Fibroblast of villous mesenchyme (primary cell): Measurements from ENCODE around the gene SVIP. TPM values are rescaled to one million over a fixed set of nuclear protein-coding genes. Genes with fewer than 3 reads are reported as not detected.

Source experiments
- DNase-seq: peaks from one replicate; pipeline ENCODE4 v3.0.0-alpha.2; 2010; ENCODE audit warnings: low read depth
- H3K4me3 ChIP-seq: 2 replicates; pipeline ENCODE4 v1.5.1; 2011; ENCODE audit warnings: low read depth, mild to moderate bottlenecking, low read length
- total RNA-seq: library from RNA; depleted of rRNA; stranded (reverse); fragments of >200 nt; gene quantifications from 2 replicates; pipeline ENCODE4 v1.2.3, GENCODE V29; 2012
- TF ChIP-seq, protein P1 (sequence below): IDR thresholded peaks from 2 replicates; pipeline ENCODE4 v1.5.1; 2012; ENCODE audit warnings: low read depth, mild to moderate bottlenecking, low read length; ENCODE audit not compliant: insufficient read depth

The SVIP gene
- total RNA-seq, 1 donor, result 3.9 TPM

DNA sequence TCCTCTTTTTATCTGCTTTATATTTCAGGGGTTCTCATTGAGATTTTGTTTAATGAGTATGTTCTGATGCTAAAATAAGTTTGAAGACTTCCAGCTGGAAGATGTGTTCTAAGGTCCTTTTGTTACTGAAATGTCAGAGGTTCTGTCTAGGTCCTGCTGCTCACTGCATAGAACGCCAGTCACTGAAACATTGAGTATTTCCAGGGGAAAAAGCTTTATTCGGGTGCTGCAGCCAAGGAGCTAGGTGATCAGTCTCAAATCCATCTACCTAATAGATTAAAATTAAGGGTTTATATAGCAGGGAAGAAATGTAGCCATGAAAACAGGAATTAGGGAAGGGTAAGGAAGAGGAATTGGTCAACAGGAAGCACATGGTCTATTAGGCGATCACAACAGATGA is 19.7 kb downstream of the SVIP start:
- no peak for DNase-seq
- TF ChIP-seq, protein P1, sequence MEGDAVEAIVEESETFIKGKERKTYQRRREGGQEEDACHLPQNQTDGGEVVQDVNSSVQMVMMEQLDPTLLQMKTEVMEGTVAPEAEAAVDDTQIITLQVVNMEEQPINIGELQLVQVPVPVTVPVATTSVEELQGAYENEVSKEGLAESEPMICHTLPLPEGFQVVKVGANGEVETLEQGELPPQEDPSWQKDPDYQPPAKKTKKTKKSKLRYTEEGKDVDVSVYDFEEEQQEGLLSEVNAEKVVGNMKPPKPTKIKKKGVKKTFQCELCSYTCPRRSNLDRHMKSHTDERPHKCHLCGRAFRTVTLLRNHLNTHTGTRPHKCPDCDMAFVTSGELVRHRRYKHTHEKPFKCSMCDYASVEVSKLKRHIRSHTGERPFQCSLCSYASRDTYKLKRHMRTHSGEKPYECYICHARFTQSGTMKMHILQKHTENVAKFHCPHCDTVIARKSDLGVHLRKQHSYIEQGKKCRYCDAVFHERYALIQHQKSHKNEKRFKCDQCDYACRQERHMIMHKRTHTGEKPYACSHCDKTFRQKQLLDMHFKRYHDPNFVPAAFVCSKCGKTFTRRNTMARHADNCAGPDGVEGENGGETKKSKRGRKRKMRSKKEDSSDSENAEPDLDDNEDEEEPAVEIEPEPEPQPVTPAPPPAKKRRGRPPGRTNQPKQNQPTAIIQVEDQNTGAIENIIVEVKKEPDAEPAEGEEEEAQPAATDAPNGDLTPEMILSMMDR, result no peak
- no peak overlapping the region for H3K4me3 ChIP-seq

DNA sequence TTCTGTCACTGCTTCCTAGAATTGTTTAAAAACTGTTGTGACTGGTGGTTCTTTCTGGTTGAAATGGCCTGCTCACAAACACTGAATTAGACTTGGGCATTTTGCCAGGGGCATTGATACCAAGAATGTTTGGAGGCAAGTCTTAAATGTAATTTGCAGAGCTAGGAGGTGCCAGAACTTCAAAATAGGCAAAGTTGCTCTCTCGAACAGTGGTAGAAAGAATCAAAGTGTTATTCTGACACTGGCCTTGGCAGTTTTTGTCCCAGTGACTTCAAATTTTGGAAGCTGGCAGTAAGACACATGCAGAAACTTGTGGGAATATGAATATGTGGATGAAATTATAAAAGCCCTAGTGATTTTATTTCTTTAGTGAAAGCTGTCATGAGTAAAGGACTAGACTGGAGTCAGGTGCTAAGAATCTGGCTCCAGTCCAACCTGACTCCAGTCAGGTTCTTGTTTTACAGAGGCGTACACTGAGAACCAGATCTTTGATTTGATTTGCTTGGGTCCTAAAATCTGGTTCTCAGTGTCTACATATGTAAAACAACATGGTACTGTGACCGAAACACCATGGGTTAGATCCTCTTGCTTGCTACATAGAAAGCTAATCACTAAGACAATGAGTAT is 20.9 kb downstream of the SVIP start:
- TF ChIP-seq, protein P1, result no peak
- DNase-seq, result no peak
- H3K4me3 ChIP-seq, result no peak overlapping the region

DNA sequence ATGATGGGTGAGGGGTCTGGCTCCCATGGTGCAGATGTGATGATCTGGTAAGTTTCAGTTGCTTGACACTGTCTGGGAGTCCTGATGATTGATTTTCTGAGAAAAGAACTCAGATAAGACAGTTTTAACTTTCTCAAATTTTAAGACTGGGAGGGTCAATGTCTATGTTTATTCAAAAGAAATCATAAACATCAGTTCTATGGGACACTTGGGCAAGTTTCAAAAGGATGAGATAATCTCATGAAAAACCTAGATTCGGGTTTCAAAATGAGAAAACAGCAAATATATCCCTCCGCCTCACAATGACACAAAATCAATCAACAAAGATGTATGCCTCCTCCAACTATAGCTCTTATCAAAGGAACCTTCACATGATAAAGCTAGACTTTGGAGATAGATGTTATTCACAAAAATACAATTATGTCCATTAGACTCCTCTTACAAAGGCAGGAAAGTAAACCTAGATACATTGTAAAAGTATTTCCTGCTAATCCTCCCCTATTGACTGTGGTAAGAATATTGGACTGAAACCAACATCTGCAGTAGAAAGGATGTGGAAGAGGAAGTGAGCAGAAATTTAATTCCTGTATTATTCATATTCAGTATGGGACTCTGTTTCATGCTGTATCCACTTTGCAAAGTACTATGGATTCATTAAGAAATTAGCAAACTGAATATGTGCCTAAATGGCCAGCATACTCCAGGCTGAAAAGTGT is 21.6 kb downstream of the SVIP start:
- TF ChIP-seq, protein P1, result no peak
- H3K4me3 ChIP-seq, result no peak overlapping the region
- no peak for DNase-seq

DNA sequence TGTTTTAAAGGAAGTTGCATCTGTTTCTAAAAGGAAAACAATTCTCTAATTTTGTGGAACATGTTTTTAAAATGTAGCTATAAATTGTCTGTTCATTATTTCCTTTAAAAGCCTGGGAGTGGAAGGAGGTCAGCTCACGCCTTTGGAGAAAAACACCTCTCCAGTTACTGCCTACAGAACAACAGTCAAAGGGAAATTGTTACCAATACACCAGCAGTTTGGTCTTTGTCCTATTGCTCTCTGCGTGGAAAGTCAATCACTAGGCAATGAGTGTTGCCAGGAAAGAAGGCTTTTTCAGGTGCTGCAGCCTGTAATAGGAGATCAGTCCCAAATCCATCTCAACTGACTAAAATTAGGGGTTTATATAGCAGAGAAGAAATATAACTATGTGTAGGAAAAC is 22.2 kb downstream of the SVIP start:
- TF ChIP-seq, protein P1, result no peak
- H3K4me3 ChIP-seq, result no peak overlapping the region
- DNase-seq, result no peak

DNA sequence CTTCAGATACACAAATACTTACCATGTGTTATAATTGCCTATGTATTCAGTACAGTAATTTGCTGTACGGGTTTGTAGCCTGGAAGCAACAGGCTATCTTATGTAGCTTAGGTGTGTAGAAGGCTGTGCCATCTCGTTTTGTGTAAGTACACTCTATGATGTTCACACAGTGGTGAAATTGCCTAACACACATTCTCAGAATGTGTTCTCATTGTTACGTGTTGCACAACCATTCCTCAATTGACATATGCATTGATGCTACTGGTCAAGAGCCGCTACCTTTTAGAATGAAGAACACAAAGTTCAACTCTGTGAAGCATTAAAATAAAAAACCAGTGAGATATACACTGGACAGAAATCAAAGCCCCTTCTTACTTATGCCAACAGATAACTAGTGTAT is 26.7 kb downstream of the SVIP start:
- no peak for DNase-seq
- TF ChIP-seq, protein P1, result no peak

DNA sequence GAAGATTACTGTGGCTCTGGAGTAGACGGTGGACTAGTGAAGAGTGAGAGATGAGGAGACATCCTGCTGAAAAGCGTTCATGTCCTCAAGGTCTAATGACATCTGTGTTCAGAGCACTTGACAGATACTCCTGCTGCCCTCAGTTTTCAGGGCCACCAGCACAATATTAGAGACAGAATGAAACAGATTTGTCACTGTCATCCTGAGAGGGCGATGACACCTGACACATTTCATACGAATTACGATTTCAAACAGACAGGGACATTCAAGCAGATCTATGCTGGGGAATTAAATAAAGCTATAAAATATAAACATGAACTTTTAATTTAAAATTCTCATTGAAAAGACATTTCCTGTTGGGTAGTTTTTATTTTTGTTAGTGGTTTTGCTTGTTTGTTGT is 29.1 kb downstream of the SVIP start:
- DNase-seq, result no peak
- TF ChIP-seq, protein P1, result no peak
- no peak overlapping the region for H3K4me3 ChIP-seq

More for the DNA sequence above, 26.7 kb downstream of the SVIP start:
- no peak overlapping the region for H3K4me3 ChIP-seq
